ENCODE data around the gene GIGYF1. TPM values are rescaled to one million over a fixed set of nuclear protein-coding genes. Genes with fewer than 3 reads are reported as not detected.
A peak's percentile ranks its signal among the peaks of the same experiment; 100 is the strongest.

GIGYF1 gene
- total and polyA plus RNA-seq, 8 donors: 19.2 to 76.2 (median 30.4) TPM

GRCh38 chr7:100723732-100724275, 29.8 kb upstream of the GIGYF1 start:
- no peak for TF ChIP-seq CTCF (IDR thresholded peaks at IDR 0.05)
- no peaks in the 10 kb centered on the region for H3K36me3 ChIP-seq
- no peak for FAIRE-seq
- 48 to 51% methylated on average over 16 of the region's 16 CpGs for WGBS, 2 donors
- peak; percentile 40 to 74 (median 57) for DNase-seq
- intact Hi-C loops (cut with DNase I): no loop called here
- H3K9me3 ChIP-seq: no peaks in the 10 kb centered on the region
- peak overlapping the region in 2 of 4 donors; percentile 17 to 27 for H3K4me3 ChIP-seq
- peaks cover 0 to 14% (median 11%) of the 10 kb centered on the region in 3 donors for H3K4me1 ChIP-seq
- peak overlapping the region; percentile 66 to 79 (median 74) for H3K27ac ChIP-seq
- ATAC-seq: peak in 3 of 4 donors; percentile 31 to 36 (median 34)
- no peaks in the 10 kb centered on the region for H3K27me3 ChIP-seq

GRCh38 chr7:100722480-100723212, 28.6 kb upstream of the GIGYF1 start:
- Histone ChIP-seq H3K4me3 (peak overlapping the region in 3 of 4 donors; percentile 8 to 27 (median 17)), H3K36me3 (no peaks in the 10 kb centered on the region), H3K4me1 (peaks cover 0 to 14% (median 11%) of the 10 kb centered on the region in 3 donors), H3K9me3 (no peaks in the 10 kb centered on the region), H3K27ac (peak overlapping the region; percentile 66 to 79 (median 74)), H3K27me3 (no peaks in the 10 kb centered on the region)
- peak; percentile 82 to 90 (median 88) for ATAC-seq
- intact Hi-C loops (cut with DNase I): no loop called here
- 36 to 43% methylated on average over 16 to 17 of the region's 17 CpGs for WGBS, 2 donors
- DNase-seq: peak; percentile 85 to 95 (median 92)
- no peak for FAIRE-seq
- no peak for TF ChIP-seq CTCF (IDR thresholded peaks at IDR 0.05)

DNA sequence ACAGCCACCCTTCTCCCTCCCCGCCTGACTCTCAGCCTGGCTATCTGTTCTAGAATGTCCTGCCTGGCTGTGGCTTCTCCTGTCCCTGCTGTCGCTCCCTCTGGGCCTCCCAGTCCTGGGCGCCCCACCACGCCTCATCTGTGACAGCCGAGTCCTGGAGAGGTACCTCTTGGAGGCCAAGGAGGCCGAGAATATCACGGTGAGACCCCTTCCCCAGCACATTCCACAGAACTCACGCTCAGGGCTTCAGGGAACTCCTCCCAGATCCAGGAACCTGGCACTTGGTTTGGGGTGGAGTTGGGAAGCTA, 27.4 kb upstream of the GIGYF1 start:
- intact Hi-C loops (cut with DNase I): no loop called here
- TF ChIP-seq CTCF (IDR thresholded peaks at IDR 0.05): no peak
- Histone ChIP-seq H3K4me1 (peaks cover 0 to 14% (median 11%) of the 10 kb centered on the region in 3 donors), H3K9me3 (no peaks in the 10 kb centered on the region), H3K27me3 (no peaks in the 10 kb centered on the region), H3K27ac (no peak overlapping the region), H3K4me3 (no peak overlapping the region), H3K36me3 (no peaks in the 10 kb centered on the region)
- WGBS, 2 donors: 87 to 88% methylated on average over 8 of the region's 8 CpGs
- FAIRE-seq: no peak
- ATAC-seq: no peak
- DNase-seq: no peak

GRCh38 chr7:100720671-100721504, 26.8 kb upstream of the GIGYF1 start:
- no peak for TF ChIP-seq CTCF (IDR thresholded peaks at IDR 0.05)
- intact Hi-C loops (cut with DNase I): no loop called here
- DNase-seq: peak in 3 of 6 donors; percentile 39 to 65 (median 60)
- Histone ChIP-seq H3K4me1 (peaks cover 0 to 14% (median 11%) of the 10 kb centered on the region in 3 donors), H3K9me3 (no peaks in the 10 kb centered on the region), H3K27ac (no peak overlapping the region), H3K4me3 (peak overlapping the region in 2 of 4 donors; percentile 20 to 41), H3K36me3 (no peaks in the 10 kb centered on the region), H3K27me3 (no peaks in the 10 kb centered on the region)
- no peak for ATAC-seq
- FAIRE-seq: no peak
- WGBS, 2 donors: 3 to 5% methylated on average over 48 to 56 of the region's 56 CpGs

Data from pancreas (tissue), 10 donors.